Ovary (tissue), 9 donors: ENCODE data around the gene LMOD2. TPM values are rescaled to one million over a fixed set of nuclear protein-coding genes. Genes with fewer than 3 reads are reported as not detected.
A peak's percentile ranks its signal among the peaks of the same experiment; 100 is the strongest.

Experiments used
- DNase-seq, 5 donors: peaks; one replicate each; pipeline ENCODE4 v3.0.0-alpha.2; 2019 to 2020
- H3K27ac ChIP-seq, 2 donors: fragments of 200-600 bp; one replicate each; pipeline versions ENCODE4 v1.5.1 to v1.8.0; 2019 to 2022
- H3K27me3 ChIP-seq: fragments of 200-600 bp; one replicate; pipeline ENCODE4 v1.8.0; 2022
- H3K36me3 ChIP-seq: fragments of 200-600 bp; sonication (generic); one replicate; pipeline ENCODE4 v1.5.1; 2019
- H3K4me1 ChIP-seq: one replicate; pipeline ENCODE4 v1.8.1; 2013; ENCODE audit warnings: mild to moderate bottlenecking, moderate library complexity; ENCODE audit not compliant: insufficient read depth
- H3K4me3 ChIP-seq: fragments of 200-600 bp; sonication (generic); one replicate; pipeline ENCODE4 v1.5.1; 2017
- H3K9me3 ChIP-seq, 2 donors: fragments of 200-600 bp in 1 of 2; sonication (generic) in 1 of 2; one replicate each; pipeline versions ENCODE4 v1.5.1 to v1.8.1; 2013 to 2019; ENCODE audit warnings: mild to moderate bottlenecking in 1 of 2, moderate library complexity in 1 of 2
- CTCF ChIP-seq, 3 donors: fragments of 450-650 bp in 2 of 3; fragments of 200-600 bp in 1 of 3; IDR thresholded peaks; one replicate each; pipeline versions ENCODE4 v1.5.1 to v1.8.0; 2016 to 2022; ENCODE audit warnings: antibody characterized with exemption in 3 of 3, mild to moderate bottlenecking in 1 of 3
- EP300 ChIP-seq: sonication (generic); formaldehyde crosslinking; IDR thresholded peaks from one replicate; pipeline ENCODE4 v1.6.1; 2017; ENCODE audit warnings: antibody characterized with exemption
- POLR2A ChIP-seq: fragments of 450-650 bp; IDR thresholded peaks from one replicate; pipeline ENCODE4 v1.6.1; 2017; ENCODE audit warnings: antibody characterized with exemption, mild to moderate bottlenecking, moderate library complexity
- WGBS, 3 donors: extraction: QIAGEN DNeasy Blood & Tissue Kit in 1 of 3; methylation state at CpG; one replicate each; pipeline versions ENCODE4 v1.1.5 to v1.1.7; 2013 to 2017; 5-methylcytosine and 5-hydroxymethylcytosine counted together
- intact Hi-C, 4 donors: fragments of 100-400 bp; cut with DNase I; formaldehyde crosslinking; loops; one replicate each; pipeline versions ENCODE4 v1.11.0 to v1.15.1; 2022 to 2023
- polyA plus RNA-seq, 2 donors: library from polyadenylated mRNA; stranded (reverse); fragments of 200-250 nt in 1 of 2; fragments of 350-450 nt in 1 of 2; fragmentation: Illumina TruSeq in 1 of 2; extraction: RNeasy Lipid Tissue Mini Kit (QIAGEN cat#74804) in 1 of 2; gene quantifications; one replicate each; pipeline ENCODE4 v1.2.3, GENCODE V29; 2013 to 2014
- total RNA-seq, 7 donors: library from RNA; depleted of rRNA in 2 of 7; stranded (reverse); fragments of >200 nt in 2 of 7; fragmentation: NEBNext Ultra II Directional in 3 of 7; extraction: Animal tissue kit (Norgen Biotek cat#: 25700) in 3 of 7; gene quantifications; one replicate each; pipeline versions ENCODE4 v1.1.0 to v1.2.4, GENCODE V29; 2016 to 2023
- donor health status: DM: no; HTN: no; CAD: no; lungs with moderate emphysema.
- donor health status: DM: no; HTN: no; CAD: no.
- donor health status: Bipolar disorder and iron deficiency.
- donor health status: DM: yes; HTN: yes; CAD: no.
- donor health status: DM: no; HTN: no; CAD: no.
- donor health status: DM: yes; HTN: yes; CAD: no.

Gene LMOD2
- total and polyA plus RNA-seq, 9 donors = 0.07 to 0.15 TPM; not detected in 7

- no peak for TF ChIP-seq EP300
- TF ChIP-seq POLR2A = no peak
- TF ChIP-seq CTCF (IDR thresholded peaks at IDR 0.05) = no peak
- Histone ChIP-seq H3K36me3 (no peaks in the 10 kb centered on the region), H3K27ac (no peak overlapping the region), H3K27me3 (no peaks in the 10 kb centered on the region), H3K4me1 (no peaks in the 10 kb centered on the region), H3K4me3 (no peak overlapping the region), H3K9me3 (no peaks in the 10 kb centered on the region)
- intact Hi-C loops = loop anchor here in 2 of 4 donors (10.0 kb wide), 1 partner anchor 184 kb away; no protein-coding TSS in a partner anchor
- DNase-seq = no peak
- WGBS, 3 donors = 90 to 94% (median 91%) methylated on average over 3 of the region's 3 CpGs
Measured at GRCh38 chr7:123680580-123680979, 24.9 kb downstream of the LMOD2 start.

GRCh38 chr7:123681561-123681960, 25.9 kb downstream of the LMOD2 start:
- H3K9me3 ChIP-seq = no peaks in the 10 kb centered on the region
- 45 to 51% (median 47%) methylated on average over 2 of the region's 2 CpGs for WGBS, 3 donors
- H3K36me3 ChIP-seq = no peaks in the 10 kb centered on the region
- H3K4me3 ChIP-seq = no peak overlapping the region
- no peaks in the 10 kb centered on the region for H3K27me3 ChIP-seq
- H3K4me1 ChIP-seq = no peaks in the 10 kb centered on the region
- intact Hi-C loops = loop anchor here in 2 of 4 donors (10.0 kb wide), 1 partner anchor 183 kb away; no protein-coding TSS in a partner anchor
- no peak for TF ChIP-seq CTCF (IDR thresholded peaks at IDR 0.05)
- no peak for TF ChIP-seq EP300
- TF ChIP-seq POLR2A = no peak
- H3K27ac ChIP-seq = no peak overlapping the region
- DNase-seq = no peak

- TF ChIP-seq CTCF (IDR thresholded peaks at IDR 0.05) (peak in 2 of 3 donors; percentile 32 to 39), EP300 (no peak)
- DNase-seq = no peak
- H3K36me3 ChIP-seq = no peaks in the 10 kb centered on the region
- H3K27me3 ChIP-seq = no peaks in the 10 kb centered on the region
- no peaks in the 10 kb centered on the region for H3K4me1 ChIP-seq
- WGBS, 3 donors = 74 to 84% (median 81%) methylated on average over 1 of the region's 1 CpG
- intact Hi-C loops = loop anchor here in 2 of 4 donors (10.0 kb wide), 1 partner anchor 182 kb away; no protein-coding TSS in a partner anchor
- H3K27ac ChIP-seq = no peak overlapping the region
- no peak overlapping the region for H3K4me3 ChIP-seq
- H3K9me3 ChIP-seq = no peaks in the 10 kb centered on the region
Measured at GRCh38 chr7:123682690-123683089, 27.0 kb downstream of the LMOD2 start.

- Histone ChIP-seq H3K27ac (no peak overlapping the region), H3K9me3 (no peaks in the 10 kb centered on the region), H3K4me3 (no peak overlapping the region), H3K27me3 (no peaks in the 10 kb centered on the region), H3K4me1 (no peaks in the 10 kb centered on the region), H3K36me3 (no peaks in the 10 kb centered on the region)
- intact Hi-C loops = loop anchor here in 2 of 4 donors (10.0 kb wide), 1 partner anchor 178 kb away; no protein-coding TSS in a partner anchor
- no peak for DNase-seq
- 97 to 100% (median 97%) methylated on average over 2 of the region's 2 CpGs for WGBS, 3 donors
- TF ChIP-seq CTCF (IDR thresholded peaks at IDR 0.05) = no peak
- no peak for TF ChIP-seq POLR2A
- TF ChIP-seq EP300 = no peak
Measured at GRCh38 chr7:123687161-123687560, 31.5 kb downstream of the LMOD2 start.
